B cell (primary cell): Measurements from ENCODE around the gene ADCY7. TPM values are rescaled to one million over a fixed set of nuclear protein-coding genes. Genes with fewer than 3 reads are reported as not detected.

Experiments used
- ATAC-seq: fragments of 200-7000 bp; cut with Tn5 transposase; one replicate; pipeline ENCODE4 v1.10.0; 2021; ENCODE audit warnings: low read depth, mild to moderate bottlenecking, moderate number of reproducible peaks, moderate library complexity
- CTCF ChIA-PET: fragments of 350-600 bp; sonication (Branson Sonifier 250); formaldehyde crosslinking; loops from one replicate; lab custom pipeline; 2021; ENCODE audit warnings: antibody characterized with exemption, inconsistent platforms; lab: Charles Lee
- POLR2A ChIA-PET: fragments of 350-600 bp; sonication (Branson Sonifier 250); formaldehyde crosslinking; loops from one replicate; lab custom pipeline; 2021; ENCODE audit warnings: antibody characterized with exemption; lab: Charles Lee
- DNase-seq: peaks from one replicate; pipeline ENCODE4 v3.0.0; 2013
- H2AFZ ChIP-seq: 2 replicates; pipeline ENCODE4 v1.6.1; 2012; ENCODE audit warnings: mild to moderate bottlenecking, low read depth, low read length; ENCODE audit not compliant: insufficient read depth, poor library complexity, severe bottlenecking
- H3K27ac ChIP-seq, 2 donors: 1 replicate in 1 of 2; 2 replicates in 1 of 2; pipeline ENCODE4 v1.5.1; 2012 to 2013; ENCODE audit warnings: low read length in 2 of 2, mild to moderate bottlenecking in 2 of 2, moderate library complexity in 1 of 2
- H3K27me3 ChIP-seq, 4 experiments: fragments of 200-600 bp in 1 of 4; sonication (generic) in 1 of 4; replicated peaks in 1 of 4; 1 replicate in 2 of 4; 2 replicates in 2 of 4; pipeline versions ENCODE4 v1.6.1 to v1.7.0; 2013 to 2016; ENCODE audit warnings: low read length in 3 of 4, mild to moderate bottlenecking in 2 of 4, mixed read lengths in 1 of 4, moderate library complexity in 1 of 4; ENCODE audit not compliant: insufficient read depth in 4 of 4, control insufficient read depth in 3 of 4; ENCODE audit errors: control extremely low read depth in 1 of 4
- H3K36me3 ChIP-seq, 2 experiments: replicated peaks in 1 of 2; 1 replicate in 1 of 2; 2 replicates in 1 of 2; pipeline versions ENCODE4 v1.6.1 to v1.7.1; 2013; ENCODE audit warnings: low read length in 1 of 2; ENCODE audit not compliant: insufficient read depth in 2 of 2, control insufficient read depth in 1 of 2; ENCODE audit errors: control extremely low read depth in 1 of 2, extremely low read depth in 1 of 2
- H3K4me1 ChIP-seq, 2 donors: fragments of 200-600 bp in 1 of 2; sonication (generic) in 1 of 2; 1 replicate in 1 of 2; 2 replicates in 1 of 2; pipeline versions ENCODE4 v1.5.1 to v1.6.1; 2013 to 2017; ENCODE audit warnings: low read length in 2 of 2; ENCODE audit not compliant: control insufficient read depth in 2 of 2, insufficient read depth in 2 of 2
- H3K4me2 ChIP-seq: replicated peaks from 2 replicates; pipeline ENCODE3; 2012; ENCODE audit warnings: mild to moderate bottlenecking, low read depth, low read length; ENCODE audit not compliant: poor library complexity, severe bottlenecking
- H3K4me3 ChIP-seq, 5 experiments: fragments of 200-600 bp in 1 of 5; sonication (generic) in 1 of 5; 1 replicate in 3 of 5; 2 replicates in 2 of 5; pipeline versions ENCODE4 v1.5.1 to v1.7.0; 2011 to 2016; ENCODE audit warnings: low read length in 4 of 5, mild to moderate bottlenecking in 4 of 5, low read depth in 2 of 5, control low read depth in 1 of 5, moderate library complexity in 1 of 5; ENCODE audit not compliant: insufficient read depth in 1 of 5; ENCODE audit errors: control extremely low read depth in 1 of 5, extremely low read depth in 1 of 5
- H3K79me2 ChIP-seq: fragments of 200-600 bp; sonication (generic); one replicate; pipeline ENCODE4 v1.6.0; 2016; ENCODE audit warnings: low read length; ENCODE audit not compliant: control insufficient read depth, insufficient read depth
- H3K9ac ChIP-seq: fragments of 200-600 bp; sonication (generic); 2 replicates; pipeline ENCODE4 v1.6.1; 2017; ENCODE audit warnings: mild to moderate bottlenecking, low read length, moderate library complexity
- H3K9me3 ChIP-seq, 3 donors: one replicate each; pipeline versions ENCODE4 v1.6.1 to v1.7.1; 2013; ENCODE audit warnings: low read length in 2 of 3; ENCODE audit not compliant: control insufficient read depth in 2 of 3, insufficient read depth in 1 of 3; ENCODE audit errors: control extremely low read depth in 1 of 3
- H4K20me1 ChIP-seq: 2 replicates; pipeline ENCODE4 v1.6.0; 2012; ENCODE audit warnings: mild to moderate bottlenecking, low read length; ENCODE audit not compliant: insufficient read depth, control insufficient read depth, poor library complexity, severe bottlenecking
- H3K27ac Mint-ChIP-seq: one replicate; pipeline ENCODE4 v1.8.0; 2021; ENCODE audit warnings: mixed read lengths
- H3K27me3 Mint-ChIP-seq: one replicate; pipeline ENCODE4 v1.8.0; 2021; ENCODE audit warnings: mixed read lengths
- H3K4me1 Mint-ChIP-seq: one replicate; pipeline ENCODE4 v1.8.0; 2021; ENCODE audit warnings: mixed read lengths
- H3K4me3 Mint-ChIP-seq: one replicate; pipeline ENCODE4 v1.8.0; 2021; ENCODE audit warnings: mixed read lengths
- H3K9me3 Mint-ChIP-seq: one replicate; pipeline ENCODE4 v1.8.0; 2022; ENCODE audit warnings: mixed read lengths; ENCODE audit not compliant: insufficient read depth
- EZH2 ChIP-seq: IDR thresholded peaks from 2 replicates; pipeline ENCODE4 v1.6.1; 2012; ENCODE audit warnings: borderline replicate concordance, low read depth, mild to moderate bottlenecking, moderate library complexity, low read length; ENCODE audit not compliant: insufficient read depth, poor library complexity, severe bottlenecking
- WGBS: methylation state at CpG from one replicate; pipeline ENCODE4 v1.1.5; 2013; ENCODE audit warnings: missing lambda C conversion rate; ENCODE audit not compliant: insufficient coverage; 5-methylcytosine and 5-hydroxymethylcytosine counted together
- intact Hi-C: fragments of 100-400 bp; cut with micrococcal nuclease; formaldehyde crosslinking; loops from one replicate; pipeline ENCODE4 v1.10.0; 2022
- polyA plus RNA-seq: library from polyadenylated mRNA; depleted of rRNA; stranded (reverse); fragments of >200 nt; gene quantifications from 2 replicates; pipeline ENCODE4 v1.2.3, GENCODE V29; 2012
- total RNA-seq, 2 donors: library from RNA; stranded (reverse); fragments of 120-200 nt in 1 of 2; gene quantifications; 1 replicate in 1 of 2; 2 replicates in 1 of 2; pipeline versions ENCODE4 v1.2.3 to v1.2.4, GENCODE V29; 2013 to 2022
- TF ChIP-seq, protein P1 (sequence below): fragments of 200-600 bp; IDR thresholded peaks from one replicate; pipeline ENCODE4 v1.8.0; 2022; ENCODE audit warnings: antibody characterized with exemption, mild to moderate bottlenecking

The ADCY7 gene
- total and polyA plus RNA-seq, 2 donors (not counting 1 experiment from before 2014, with no cell fraction given): 78.4 to 207 TPM

DNA sequence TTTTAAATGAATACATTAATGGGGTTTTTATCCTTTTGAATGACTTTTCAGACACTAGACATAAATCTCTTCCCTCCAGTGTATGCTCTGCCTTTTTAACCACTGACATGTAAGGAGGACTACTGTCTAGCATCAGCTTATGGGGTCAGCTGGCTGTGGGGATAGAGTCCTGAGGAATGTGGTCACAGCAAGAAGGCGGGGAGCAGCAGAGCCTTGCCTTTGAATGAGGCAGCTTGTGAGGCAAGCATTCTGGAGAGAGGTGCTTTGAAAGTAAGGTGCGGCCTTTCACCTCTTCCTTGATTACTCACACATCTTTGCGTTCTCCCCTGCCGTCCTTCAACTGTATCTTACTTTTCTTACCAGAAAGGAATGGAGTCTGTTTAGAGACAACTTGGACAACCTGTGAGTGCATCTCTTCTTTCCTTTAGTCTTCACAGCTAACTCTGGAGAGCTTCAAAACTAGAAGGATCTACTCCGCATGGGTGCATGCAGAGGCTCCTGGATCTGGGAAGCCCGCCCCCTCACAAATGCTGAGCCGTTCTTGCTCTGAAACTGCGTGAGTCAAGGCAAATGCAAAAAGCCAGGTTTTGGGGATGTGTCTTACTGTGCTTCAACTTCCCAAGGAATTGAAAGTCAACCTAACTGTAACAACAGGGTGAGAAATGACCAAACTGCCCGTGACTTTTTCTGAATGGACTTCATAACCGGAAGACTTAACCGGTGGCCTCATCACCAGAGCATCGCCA is 49.9 kb downstream of the ADCY7 start:
- Mint-ChIP-seq H3K27me3 (no peaks in the 10 kb centered on the region), H3K4me3 (no peak overlapping the region), H3K4me1 (peaks cover 11% of the 10 kb centered on the region), H3K27ac (peak overlapping the region; percentile 26), H3K9me3 (no peaks in the 10 kb centered on the region)
- Histone ChIP-seq H3K27ac (peak overlapping the region in 1 of 2 donors; percentile 3), H3K9ac (no peak overlapping the region), H3K36me3 (peaks cover 26 to 92% of the 10 kb centered on the region in 2 experiments), H3K9me3 (no peaks in the 10 kb centered on the region), H3K4me3 (no peak overlapping the region), H3K4me2 (no peak overlapping the region), H2AFZ (no peak overlapping the region), H3K79me2 (no peaks in the 10 kb centered on the region), H3K27me3 (no peaks in the 10 kb centered on the region), H4K20me1 (peaks cover 3% of the 10 kb centered on the region), H3K4me1 (peaks cover 5 to 8% of the 10 kb centered on the region in 2 donors)
- no peak for TF ChIP-seq EZH2
- TF ChIP-seq, protein P1, sequence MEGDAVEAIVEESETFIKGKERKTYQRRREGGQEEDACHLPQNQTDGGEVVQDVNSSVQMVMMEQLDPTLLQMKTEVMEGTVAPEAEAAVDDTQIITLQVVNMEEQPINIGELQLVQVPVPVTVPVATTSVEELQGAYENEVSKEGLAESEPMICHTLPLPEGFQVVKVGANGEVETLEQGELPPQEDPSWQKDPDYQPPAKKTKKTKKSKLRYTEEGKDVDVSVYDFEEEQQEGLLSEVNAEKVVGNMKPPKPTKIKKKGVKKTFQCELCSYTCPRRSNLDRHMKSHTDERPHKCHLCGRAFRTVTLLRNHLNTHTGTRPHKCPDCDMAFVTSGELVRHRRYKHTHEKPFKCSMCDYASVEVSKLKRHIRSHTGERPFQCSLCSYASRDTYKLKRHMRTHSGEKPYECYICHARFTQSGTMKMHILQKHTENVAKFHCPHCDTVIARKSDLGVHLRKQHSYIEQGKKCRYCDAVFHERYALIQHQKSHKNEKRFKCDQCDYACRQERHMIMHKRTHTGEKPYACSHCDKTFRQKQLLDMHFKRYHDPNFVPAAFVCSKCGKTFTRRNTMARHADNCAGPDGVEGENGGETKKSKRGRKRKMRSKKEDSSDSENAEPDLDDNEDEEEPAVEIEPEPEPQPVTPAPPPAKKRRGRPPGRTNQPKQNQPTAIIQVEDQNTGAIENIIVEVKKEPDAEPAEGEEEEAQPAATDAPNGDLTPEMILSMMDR: no peak
- CTCF ChIA-PET: interaction anchor here (0.7 to 1.7 kb wide), 5 partner anchors 9 to 112 kb away, joined by 3 to 6 read pairs (median 4); no protein-coding TSS in a partner anchor
- POLR2A ChIA-PET: no interaction called here
- DNase-seq (no peak), ATAC-seq (no peak)
- intact Hi-C loops: loop anchor here (5.0 kb wide), 1 partner anchor 49 kb away; the partner anchor contains the start of gene ADCY7
- 96% methylated on average over 8 of the region's 12 CpGs for WGBS
